ENCODE measurements around the gene LBHD1. TPM values are rescaled to one million over a fixed set of nuclear protein-coding genes. Genes with fewer than 3 reads are reported as not detected.

LBHD1 gene

Small RNA genes within 50 kb of the gene (small RNA-seq; reads per million reads assigned to genes)
- gene SNORA57, result not detected

All from skeletal muscle satellite cell (primary cell).